Measurements from ENCODE around the gene ERP44.

ERP44 gene

GRCh38 chr9:99954819-99955218, 144.0 kb downstream of the ERP44 start:
- Histone ChIP-seq H3K4me2 (ENCODE audit: insufficient read depth, low read length) (no peak overlapping the region), H3K27ac (ENCODE audit: low read length) (no peak overlapping the region), H3K4me1 (ENCODE audit: insufficient read depth, low read length) (no peaks in the 10 kb centered on the region), H4K20me1 (ENCODE audit: insufficient read depth, low read length) (no peaks in the 10 kb centered on the region), H3K9me3 (ENCODE audit: insufficient read depth, low read length, severe bottlenecking) (no peaks in the 10 kb centered on the region), H2AFZ (ENCODE audit: low read depth, low read length) (no peak overlapping the region), H3K4me3 (ENCODE audit: low read depth in 1 of 2, low read length in 2 of 2) (no peak overlapping the region), H3K27me3 (ENCODE audit: insufficient read depth, low read length, poor library complexity) (no peaks in the 10 kb centered on the region), H3K79me2 (ENCODE audit: insufficient read depth, low read length) (no peaks in the 10 kb centered on the region), H3K36me3 (ENCODE audit: insufficient read depth, low read length) (peaks cover 8% of the 10 kb centered on the region), H3K9ac (ENCODE audit: low read depth, low read length) (no peak overlapping the region)
- TF ChIP-seq EZH2 (IDR thresholded peaks at IDR 0.05; ENCODE audit: borderline replicate concordance, low read depth, low read length, severe bottlenecking) (no peak), CTCF (IDR thresholded peaks at IDR 0.05; ENCODE audit: borderline replicate concordance, extremely low read depth, low read length, poor library complexity, severe bottlenecking) (no peak)
- no peak for DNase-seq
- no peak for ATAC-seq (ENCODE audit: insufficient read depth, low read depth)

GRCh38 chr9:99953861-99954507, 144.8 kb downstream of the ERP44 start:
- Histone ChIP-seq H3K79me2 (ENCODE audit: insufficient read depth, low read length) (no peaks in the 10 kb centered on the region), H3K27me3 (ENCODE audit: insufficient read depth, low read length, poor library complexity) (no peaks in the 10 kb centered on the region), H4K20me1 (ENCODE audit: insufficient read depth, low read length) (no peaks in the 10 kb centered on the region), H3K4me3 (ENCODE audit: low read depth in 1 of 2, low read length in 2 of 2) (no peak overlapping the region), H3K9me3 (ENCODE audit: insufficient read depth, low read length, severe bottlenecking) (no peaks in the 10 kb centered on the region), H3K9ac (ENCODE audit: low read depth, low read length) (no peak overlapping the region), H3K36me3 (ENCODE audit: insufficient read depth, low read length) (peaks cover 8% of the 10 kb centered on the region), H3K4me1 (ENCODE audit: insufficient read depth, low read length) (no peaks in the 10 kb centered on the region), H3K27ac (ENCODE audit: low read length) (no peak overlapping the region), H3K4me2 (ENCODE audit: insufficient read depth, low read length) (no peak overlapping the region), H2AFZ (ENCODE audit: low read depth, low read length) (no peak overlapping the region)
- DNase-seq, result no peak
- no peak for ATAC-seq (ENCODE audit: insufficient read depth, low read depth)
- no peak for TF ChIP-seq EZH2 (IDR thresholded peaks at IDR 0.05; ENCODE audit: borderline replicate concordance, low read depth, low read length, severe bottlenecking)
- TF ChIP-seq CTCF (IDR thresholded peaks at IDR 0.05; ENCODE audit: borderline replicate concordance, extremely low read depth, low read length, poor library complexity, severe bottlenecking), result no peak

DNA sequence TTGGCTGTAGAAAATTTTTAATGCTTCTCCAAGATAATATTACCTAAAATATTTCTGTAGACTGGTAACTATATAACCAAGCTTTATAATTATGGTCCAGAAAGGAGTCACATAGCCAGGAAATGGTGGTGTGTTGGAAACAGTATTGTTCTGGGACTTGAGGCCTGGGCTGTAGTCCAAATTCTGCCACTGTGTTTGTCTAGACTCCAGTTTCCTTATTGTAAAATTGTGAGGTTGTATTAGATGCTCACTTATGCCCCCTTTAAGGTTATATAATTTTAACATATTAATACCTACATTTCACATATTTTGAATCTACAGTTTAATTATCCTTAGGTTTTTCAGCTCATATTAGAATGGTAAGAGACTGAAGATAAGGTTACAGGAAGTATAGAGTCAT, 149.9 kb downstream of the ERP44 start:
- Histone ChIP-seq H3K9ac (ENCODE audit: low read depth, low read length) (no peak overlapping the region), H4K20me1 (ENCODE audit: insufficient read depth, low read length) (no peaks in the 10 kb centered on the region), H2AFZ (ENCODE audit: low read depth, low read length) (no peak overlapping the region), H3K27ac (ENCODE audit: low read length) (no peak overlapping the region), H3K79me2 (ENCODE audit: insufficient read depth, low read length) (no peaks in the 10 kb centered on the region), H3K4me2 (ENCODE audit: insufficient read depth, low read length) (no peak overlapping the region), H3K36me3 (ENCODE audit: insufficient read depth, low read length) (peaks cover 8% of the 10 kb centered on the region), H3K9me3 (ENCODE audit: insufficient read depth, low read length, severe bottlenecking) (no peaks in the 10 kb centered on the region), H3K27me3 (ENCODE audit: insufficient read depth, low read length, poor library complexity) (no peaks in the 10 kb centered on the region), H3K4me3 (ENCODE audit: low read depth in 1 of 2, low read length in 2 of 2) (no peak overlapping the region), H3K4me1 (ENCODE audit: insufficient read depth, low read length) (no peaks in the 10 kb centered on the region)
- TF ChIP-seq EZH2 (IDR thresholded peaks at IDR 0.05; ENCODE audit: borderline replicate concordance, low read depth, low read length, severe bottlenecking), result no peak
- no peak for TF ChIP-seq CTCF (IDR thresholded peaks at IDR 0.05; ENCODE audit: borderline replicate concordance, extremely low read depth, low read length, poor library complexity, severe bottlenecking)
- DNase-seq (no peak), ATAC-seq (ENCODE audit: insufficient read depth, low read depth) (no peak)
